Mononuclear cell (primary cell): ENCODE data around the gene HSD17B1. TPM values are rescaled to one million over a fixed set of nuclear protein-coding genes. Genes with fewer than 3 reads are reported as not detected.

ENCODE experiments used
- H3K27me3 ChIP-seq: 2 replicates; pipeline ENCODE4 v1.6.0; 2011; ENCODE audit warnings: low read length, control low read depth; ENCODE audit not compliant: insufficient read depth
- H3K4me1 ChIP-seq: 2 replicates; pipeline ENCODE4 v1.5.1; 2011; ENCODE audit warnings: mild to moderate bottlenecking, low read length, control low read depth; ENCODE audit not compliant: insufficient read depth
- H3K4me3 ChIP-seq: 2 replicates; pipeline ENCODE4 v1.5.1; 2011; ENCODE audit warnings: mild to moderate bottlenecking, low read length, moderate library complexity
- H3K9me3 ChIP-seq: 2 replicates; pipeline ENCODE4 v1.5.1; 2011; ENCODE audit warnings: low read depth, mild to moderate bottlenecking, control low read depth, low read length
- total RNA-seq: library from RNA; depleted of rRNA; stranded (reverse); fragments of >200 nt; gene quantifications from one replicate; pipeline ENCODE4 v1.2.3, GENCODE V29; 2012

Gene HSD17B1
- total RNA-seq, 1 donor, result 0.31 TPM

- H3K4me3 ChIP-seq, result no peak overlapping the region
- H3K4me1 ChIP-seq, result peaks cover 37% of the 10 kb centered on the region
- no peaks in the 10 kb centered on the region for H3K27me3 ChIP-seq
- no peaks in the 10 kb centered on the region for H3K9me3 ChIP-seq
Measured at GRCh38 chr17:42519546-42520491, 32.9 kb upstream of the HSD17B1 start.

- no peaks in the 10 kb centered on the region for H3K9me3 ChIP-seq
- H3K27me3 ChIP-seq, result no peaks in the 10 kb centered on the region
- H3K4me3 ChIP-seq, result no peak overlapping the region
- H3K4me1 ChIP-seq, result peaks cover 37% of the 10 kb centered on the region
Measured at GRCh38 chr17:42520540-42520951, 32.2 kb upstream of the HSD17B1 start.

GRCh38 chr17:42521036-42521435 is 31.7 kb upstream of the HSD17B1 start:
- no peak overlapping the region for H3K4me3 ChIP-seq
- H3K9me3 ChIP-seq, result no peaks in the 10 kb centered on the region
- H3K27me3 ChIP-seq, result no peaks in the 10 kb centered on the region
- H3K4me1 ChIP-seq, result peaks cover 37% of the 10 kb centered on the region

GRCh38 chr17:42521666-42522262 is 31.0 kb upstream of the HSD17B1 start:
- H3K27me3 ChIP-seq, result no peaks in the 10 kb centered on the region
- H3K9me3 ChIP-seq, result no peaks in the 10 kb centered on the region
- H3K4me3 ChIP-seq, result no peak overlapping the region
- H3K4me1 ChIP-seq, result peaks cover 37% of the 10 kb centered on the region

GRCh38 chr17:42522263-42522790 is 30.4 kb upstream of the HSD17B1 start:
- Histone ChIP-seq H3K4me1 (peaks cover 37% of the 10 kb centered on the region), H3K9me3 (no peaks in the 10 kb centered on the region), H3K4me3 (no peak overlapping the region), H3K27me3 (no peaks in the 10 kb centered on the region)

- Histone ChIP-seq H3K27me3 (no peaks in the 10 kb centered on the region), H3K4me1 (peaks cover 34% of the 10 kb centered on the region), H3K4me3 (no peak overlapping the region), H3K9me3 (no peaks in the 10 kb centered on the region)
Measured at GRCh38 chr17:42522798-42523278, 29.9 kb upstream of the HSD17B1 start.

- H3K4me1 ChIP-seq, result peaks cover 27% of the 10 kb centered on the region
- no peaks in the 10 kb centered on the region for H3K27me3 ChIP-seq
- no peak overlapping the region for H3K4me3 ChIP-seq
- H3K9me3 ChIP-seq, result no peaks in the 10 kb centered on the region
Measured at GRCh38 chr17:42525221-42525620, 27.5 kb upstream of the HSD17B1 start.

GRCh38 chr17:42526031-42526444 is 26.7 kb upstream of the HSD17B1 start:
- Histone ChIP-seq H3K4me1 (peaks cover 31% of the 10 kb centered on the region), H3K9me3 (no peaks in the 10 kb centered on the region), H3K4me3 (no peak overlapping the region), H3K27me3 (no peaks in the 10 kb centered on the region)

GRCh38 chr17:42527932-42528331 is 24.8 kb upstream of the HSD17B1 start:
- no peaks in the 10 kb centered on the region for H3K9me3 ChIP-seq
- H3K4me1 ChIP-seq, result peaks cover 48% of the 10 kb centered on the region
- no peak overlapping the region for H3K4me3 ChIP-seq
- no peaks in the 10 kb centered on the region for H3K27me3 ChIP-seq

- no peaks in the 10 kb centered on the region for H3K9me3 ChIP-seq
- peaks cover 49% of the 10 kb centered on the region for H3K4me1 ChIP-seq
- H3K27me3 ChIP-seq, result no peaks in the 10 kb centered on the region
- no peak overlapping the region for H3K4me3 ChIP-seq
Measured at GRCh38 chr17:42529061-42529460, 23.7 kb upstream of the HSD17B1 start.

GRCh38 chr17:42530952-42531454 is 21.7 kb upstream of the HSD17B1 start:
- no peaks in the 10 kb centered on the region for H3K27me3 ChIP-seq
- peaks cover 59% of the 10 kb centered on the region for H3K4me1 ChIP-seq
- no peaks in the 10 kb centered on the region for H3K9me3 ChIP-seq
- no peak overlapping the region for H3K4me3 ChIP-seq

GRCh38 chr17:42531455-42532354 is 21.0 kb upstream of the HSD17B1 start:
- Histone ChIP-seq H3K27me3 (no peaks in the 10 kb centered on the region), H3K4me1 (peaks cover 61% of the 10 kb centered on the region), H3K4me3 (peak overlapping the region; percentile 42)

GRCh38 chr17:42535155-42536047 is 17.3 kb upstream of the HSD17B1 start:
- Histone ChIP-seq H3K9me3 (no peaks in the 10 kb centered on the region), H3K4me3 (peak overlapping the region; percentile 37), H3K27me3 (no peaks in the 10 kb centered on the region), H3K4me1 (peaks cover 46% of the 10 kb centered on the region)

More at GRCh38 chr17:42531455-42532354, 21.0 kb upstream of the HSD17B1 start:
- H3K9me3 ChIP-seq, result no peaks in the 10 kb centered on the region

- no peaks in the 10 kb centered on the region for H3K9me3 ChIP-seq
- H3K4me3 ChIP-seq, result peak within 1 kb of the TSS; percentile 37
- H3K27me3 ChIP-seq, result no peaks in the 10 kb centered on the region
- H3K4me1 ChIP-seq, result peaks cover 40% of the 10 kb centered on the region
Measured at GRCh38 chr17:42536048-42536371, 16.7 kb upstream of the HSD17B1 start, which contains the start of gene NAGLU. Gene NAGLU (plus strand): TSS chr17:42536241. CDS start chr17:42536273, 32 bp downstream.
